ENCODE results near the gene ABHD2.

DNA sequence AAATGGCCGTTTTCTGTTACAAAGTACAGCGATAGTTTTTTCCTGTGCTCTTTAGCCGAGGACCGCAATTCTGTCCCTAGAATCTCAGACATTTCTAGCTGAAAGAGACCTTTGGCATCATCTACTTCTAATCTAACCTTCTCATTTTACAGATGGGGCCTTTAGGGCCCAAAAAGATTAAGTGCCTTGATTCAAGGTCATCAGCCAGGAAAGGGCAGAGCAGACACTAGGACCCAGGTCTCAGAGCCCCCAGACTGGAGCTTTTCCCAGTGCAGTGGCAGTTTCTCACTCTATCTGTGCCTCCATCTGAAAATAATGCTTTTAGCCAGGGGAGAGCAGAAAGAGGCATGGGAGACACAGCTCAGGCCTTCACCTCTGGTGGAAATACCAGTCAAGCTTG, 20.6 kb downstream of the ABHD2 start:
- no peak for TF ChIP-seq POLR2A (IDR thresholded peaks at IDR 0.05; ENCODE audit: extremely low read depth, insufficient read length)
- TF ChIP-seq, protein P1, sequence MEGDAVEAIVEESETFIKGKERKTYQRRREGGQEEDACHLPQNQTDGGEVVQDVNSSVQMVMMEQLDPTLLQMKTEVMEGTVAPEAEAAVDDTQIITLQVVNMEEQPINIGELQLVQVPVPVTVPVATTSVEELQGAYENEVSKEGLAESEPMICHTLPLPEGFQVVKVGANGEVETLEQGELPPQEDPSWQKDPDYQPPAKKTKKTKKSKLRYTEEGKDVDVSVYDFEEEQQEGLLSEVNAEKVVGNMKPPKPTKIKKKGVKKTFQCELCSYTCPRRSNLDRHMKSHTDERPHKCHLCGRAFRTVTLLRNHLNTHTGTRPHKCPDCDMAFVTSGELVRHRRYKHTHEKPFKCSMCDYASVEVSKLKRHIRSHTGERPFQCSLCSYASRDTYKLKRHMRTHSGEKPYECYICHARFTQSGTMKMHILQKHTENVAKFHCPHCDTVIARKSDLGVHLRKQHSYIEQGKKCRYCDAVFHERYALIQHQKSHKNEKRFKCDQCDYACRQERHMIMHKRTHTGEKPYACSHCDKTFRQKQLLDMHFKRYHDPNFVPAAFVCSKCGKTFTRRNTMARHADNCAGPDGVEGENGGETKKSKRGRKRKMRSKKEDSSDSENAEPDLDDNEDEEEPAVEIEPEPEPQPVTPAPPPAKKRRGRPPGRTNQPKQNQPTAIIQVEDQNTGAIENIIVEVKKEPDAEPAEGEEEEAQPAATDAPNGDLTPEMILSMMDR (IDR thresholded peaks at IDR 0.05; ENCODE audit: low read depth, low read length) = no peak
